ENCODE measurements around the gene RPUSD3.

GRCh38 chr3:9797196-9797945 is 46.4 kb downstream of the RPUSD3 start:
- TF ChIP-seq CTCF (conservative IDR thresholded peaks at IDR 0.05) (no peak), ZFX (IDR thresholded peaks at IDR 0.05) (no peak)

Measured in C4-2B (cell line).